Left ventricle myocardium inferior (tissue), 1 donor: ENCODE measurements around the gene LETM1. TPM values are rescaled to one million over a fixed set of nuclear protein-coding genes. Genes with fewer than 3 reads are reported as not detected.

ENCODE experiments used
- DNase-seq: peaks from one replicate; pipeline ENCODE4 v3.0.0-alpha.2; 2020
- H3K27ac ChIP-seq: fragments of 200-600 bp; replicated peaks from 2 replicates; pipeline ENCODE4 v1.8.0; 2021
- H3K27me3 ChIP-seq: fragments of 200-600 bp; 2 replicates; pipeline ENCODE4 v1.8.0; 2021; ENCODE audit warnings: low read depth
- H3K36me3 ChIP-seq: fragments of 200-600 bp; 2 replicates; pipeline ENCODE4 v1.8.0; 2021
- H3K4me1 ChIP-seq: fragments of 200-600 bp; 2 replicates; pipeline ENCODE4 v1.8.0; 2021
- H3K4me3 ChIP-seq: fragments of 200-600 bp; 2 replicates; pipeline ENCODE4 v1.8.0; 2021; ENCODE audit warnings: mild to moderate bottlenecking, moderate library complexity
- H3K9me3 ChIP-seq: fragments of 200-600 bp; replicated peaks from 2 replicates; pipeline ENCODE4 v1.8.0; 2021
- CTCF ChIP-seq: fragments of 200-600 bp; IDR thresholded peaks from 2 replicates; pipeline ENCODE4 v1.8.0; 2021; ENCODE audit warnings: antibody characterized with exemption, mild to moderate bottlenecking, borderline replicate concordance
- intact Hi-C: fragments of 100-400 bp; cut with micrococcal nuclease; formaldehyde crosslinking; loops from one replicate; pipeline ENCODE4 v1.11.0; 2022
- total RNA-seq: library from RNA; stranded (reverse); fragmentation: NEBNext Ultra II Directional; extraction: Animal tissue kit (Norgen Biotek cat#: 25700); gene quantifications from one replicate; pipeline ENCODE4 v1.2.1, GENCODE V29; 2021
- donor health status: DM: no; HTN: yes; CAD: no; lungs with severe emphysema.

The LETM1 gene
- total RNA-seq, 1 donor from 2014 or later, result 38.8 TPM

- no peak for TF ChIP-seq CTCF
- intact Hi-C loops, result no loop called here
- H3K9me3 ChIP-seq, result no peaks in the 10 kb centered on the region
- H3K36me3 ChIP-seq, result no peaks in the 10 kb centered on the region
- DNase-seq, result no peak
- no peak overlapping the region for H3K27ac ChIP-seq
- H3K27me3 ChIP-seq, result peaks cover 7% of the 10 kb centered on the region
- no peak overlapping the region for H3K4me3 ChIP-seq
- peaks cover 50% of the 10 kb centered on the region for H3K4me1 ChIP-seq
Measured at GRCh38 chr4:1857931-1858330, 2.0 kb upstream of the LETM1 start.

GRCh38 chr4:1856943-1857699 lies 1.2 kb upstream of the LETM1 start:
- H3K4me3 ChIP-seq, result peak overlapping the region; percentile 76
- H3K4me1 ChIP-seq, result peaks cover 52% of the 10 kb centered on the region
- no peak for DNase-seq
- intact Hi-C loops, result no loop called here
- H3K27me3 ChIP-seq, result no peaks in the 10 kb centered on the region
- TF ChIP-seq CTCF, result no peak
- no peaks in the 10 kb centered on the region for H3K9me3 ChIP-seq
- no peaks in the 10 kb centered on the region for H3K36me3 ChIP-seq
- H3K27ac ChIP-seq, result peak overlapping the region; percentile 86

- Histone ChIP-seq H3K4me1 (peaks cover 67% of the 10 kb centered on the region), H3K9me3 (no peaks in the 10 kb centered on the region), H3K27me3 (no peaks in the 10 kb centered on the region), H3K27ac (peak overlapping the region; percentile 86), H3K4me3 (peak overlapping the region; percentile 76), H3K36me3 (no peaks in the 10 kb centered on the region)
- TF ChIP-seq CTCF, result no peak
- DNase-seq, result peak; percentile 35
- intact Hi-C loops, result no loop called here
Measured at GRCh38 chr4:1855333-1856070, 454 bp downstream of the LETM1 start.

- Histone ChIP-seq H3K27ac (peak overlapping the region; percentile 86), H3K9me3 (no peaks in the 10 kb centered on the region), H3K4me1 (peaks cover 75% of the 10 kb centered on the region), H3K27me3 (no peaks in the 10 kb centered on the region), H3K36me3 (no peaks in the 10 kb centered on the region), H3K4me3 (peak overlapping the region; percentile 76)
- intact Hi-C loops, result no loop called here
- TF ChIP-seq CTCF, result no peak
- no peak for DNase-seq
Measured at GRCh38 chr4:1854752-1855151, 1.2 kb downstream of the LETM1 start.

GRCh38 chr4:1852904-1853623 lies 2.9 kb downstream of the LETM1 start:
- no peak overlapping the region for H3K4me3 ChIP-seq

More at GRCh38 chr4:1852904-1853623, 2.9 kb downstream of the LETM1 start:
- Histone ChIP-seq H3K27ac (peak overlapping the region; percentile 5), H3K27me3 (no peaks in the 10 kb centered on the region), H3K4me1 (peaks cover 76% of the 10 kb centered on the region), H3K9me3 (no peaks in the 10 kb centered on the region), H3K36me3 (peaks cover 7% of the 10 kb centered on the region)
- DNase-seq, result no peak
- intact Hi-C loops, result no loop called here
- TF ChIP-seq CTCF, result no peak
